ENCODE data around the gene PRR20D.
A peak's percentile ranks its signal among the peaks of the same experiment; 100 is the strongest.
"Not testable (repeated sequence)": the region's sequence is repeated elsewhere in the genome, so short reads cannot be mapped to it uniquely, and the experiment has no call there.

PRR20D gene

GRCh38 chr13:57160332-57160731 is at the start of gene PRR20D:
PRR20D (plus strand) TSS chr13:57160632; CDS start chr13:57161019, 387 bp downstream.
- DNase-seq: not testable (repeated sequence)

GRCh38 chr13:57114945-57115344 is 45.5 kb upstream of the PRR20D start:
- no peak for DNase-seq

- DNase-seq: no peak
Measured at GRCh38 chr13:57123681-57124080, 36.8 kb upstream of the PRR20D start.

GRCh38 chr13:57128909-57129308 is 31.5 kb upstream of the PRR20D start:
- peak; percentile 8 for DNase-seq

- no peak for DNase-seq
Measured at GRCh38 chr13:57136093-57136492, 24.3 kb upstream of the PRR20D start.

- DNase-seq: no peak
Measured at GRCh38 chr13:57137585-57137984, 22.8 kb upstream of the PRR20D start.

- no peak for DNase-seq
Measured at GRCh38 chr13:57138988-57139387, 21.4 kb upstream of the PRR20D start.

GRCh38 chr13:57139781-57140180 is 20.7 kb upstream of the PRR20D start:
- DNase-seq: not testable (repeated sequence)

GRCh38 chr13:57140235-57140968 is 20.0 kb upstream of the PRR20D start, which contains the start of gene PRR20A:
PRR20A (plus strand) TSS chr13:57140918; CDS start chr13:57141305, 387 bp downstream.
- DNase-seq: not testable (repeated sequence)

GRCh38 chr13:57147188-57147587 is 13.2 kb upstream of the PRR20D start, which contains the start of gene PRR20B:
PRR20B (plus strand) TSS chr13:57147488; CDS start chr13:57147875, 387 bp downstream.
- not testable (repeated sequence) for DNase-seq

GRCh38 chr13:57148106-57148505 is 12.3 kb upstream of the PRR20D start:
- not testable (repeated sequence) for DNase-seq

- DNase-seq: not testable (repeated sequence)
Measured at GRCh38 chr13:57153761-57154160, 6.7 kb upstream of the PRR20D start, which contains the start of gene PRR20C. PRR20C (plus strand) TSS chr13:57154061; CDS start chr13:57154448, 387 bp downstream.

GRCh38 chr13:57166897-57167296 is 6.5 kb downstream of the PRR20D start, which contains the start of gene PRR20E:
PRR20E (plus strand) TSS chr13:57167197; CDS start chr13:57167584, 387 bp downstream.
- DNase-seq: not testable (repeated sequence)

GRCh38 chr13:57191667-57192066 is 31.2 kb downstream of the PRR20D start:
- DNase-seq: no peak

- no peak for DNase-seq
Measured at GRCh38 chr13:57212989-57213388, 52.6 kb downstream of the PRR20D start.
